Panc1 (cell line): ENCODE results near the gene KRT73.

ENCODE experiments used
- CTCF ChIP-seq: fragments of 450-650 bp; IDR thresholded peaks from 2 replicates; pipeline ENCODE4 v1.5.1; 2017; ENCODE audit warnings: mild to moderate bottlenecking
- POLR2AphosphoS5 ChIP-seq: IDR thresholded peaks from 2 replicates; pipeline ENCODE4 v1.6.1; 2012; ENCODE audit warnings: mild to moderate bottlenecking, low read depth, low read length, moderate library complexity
- SIN3A ChIP-seq: IDR thresholded peaks from 2 replicates; pipeline ENCODE4 v1.6.1; 2012; ENCODE audit warnings: low read depth, mild to moderate bottlenecking, low read length, moderate library complexity, borderline replicate concordance; ENCODE audit not compliant: insufficient read depth
- TCF7L2 ChIP-seq: IDR thresholded peaks from 2 replicates; pipeline ENCODE4 v1.6.1; 2011; ENCODE audit warnings: mild to moderate bottlenecking, low read depth, low read length, inconsistent platforms

GRCh38 chr12:52604859-52605258, 13.5 kb downstream of the KRT73 start:
- TF ChIP-seq CTCF, result no peak
- TF ChIP-seq SIN3A, result no peak
- no peak for TF ChIP-seq POLR2AphosphoS5
- no peak for TF ChIP-seq TCF7L2
